Measurements from ENCODE around the gene DRGX. TPM values are rescaled to one million over a fixed set of nuclear protein-coding genes. Genes with fewer than 3 reads are reported as not detected.
A peak's percentile ranks its signal among the peaks of the same experiment; 100 is the strongest.

The DRGX gene
- total and polyA plus RNA-seq, 7 donors: 0.04 TPM; not detected in 6

DNA sequence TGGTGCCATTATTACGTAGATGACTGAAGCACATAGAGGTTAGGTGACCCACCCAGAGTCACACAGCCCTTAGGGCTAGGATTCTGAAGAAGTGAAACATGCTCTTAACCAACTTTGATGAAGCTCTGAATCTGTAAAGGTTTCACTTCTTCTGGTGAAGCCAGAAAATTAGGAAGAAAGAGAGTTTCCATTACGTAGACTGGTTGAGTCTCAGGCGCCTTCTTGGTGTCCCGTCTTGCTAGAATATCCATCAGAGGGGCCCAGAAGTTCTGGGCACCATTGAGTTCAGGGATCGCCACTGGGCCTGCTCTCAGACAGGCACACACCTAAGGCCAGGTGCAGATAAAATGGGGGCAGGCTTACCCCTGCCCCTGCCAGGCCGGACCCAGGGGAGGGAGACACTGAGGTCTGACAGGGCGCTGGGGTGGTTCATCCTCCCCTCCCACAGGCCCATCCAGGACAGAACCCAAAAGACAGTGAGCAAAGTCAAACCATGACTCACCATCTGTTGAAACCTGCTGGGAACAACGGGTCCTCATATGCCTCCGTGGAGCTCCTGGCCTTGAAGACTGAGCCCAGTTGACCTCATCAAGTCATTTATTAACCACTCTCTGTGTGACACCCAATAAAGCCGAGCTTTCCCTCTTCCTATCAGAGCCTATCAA is 33.2 kb downstream of the DRGX start:
- WGBS, 3 donors: 89 to 93% (median 89%) methylated on average over 10 of the region's 10 CpGs
- Histone ChIP-seq H3K27me3 (ENCODE audit: insufficient read depth in 3 of 3, low read length in 2 of 3) (peaks cover 0 to 12% (median 0%) of the 10 kb centered on the region in 3 donors), H3K4me1 (no peaks in the 10 kb centered on the region), H3K9me3 (no peaks in the 10 kb centered on the region), H3K4me3 (no peak overlapping the region), H3K36me3 (ENCODE audit: insufficient read depth in 1 of 2, low read depth in 1 of 2) (no peaks in the 10 kb centered on the region), H3K27ac (no peak overlapping the region)
- intact Hi-C loops (cut with DNase I): no loop called here
- TF ChIP-seq, protein P1, sequence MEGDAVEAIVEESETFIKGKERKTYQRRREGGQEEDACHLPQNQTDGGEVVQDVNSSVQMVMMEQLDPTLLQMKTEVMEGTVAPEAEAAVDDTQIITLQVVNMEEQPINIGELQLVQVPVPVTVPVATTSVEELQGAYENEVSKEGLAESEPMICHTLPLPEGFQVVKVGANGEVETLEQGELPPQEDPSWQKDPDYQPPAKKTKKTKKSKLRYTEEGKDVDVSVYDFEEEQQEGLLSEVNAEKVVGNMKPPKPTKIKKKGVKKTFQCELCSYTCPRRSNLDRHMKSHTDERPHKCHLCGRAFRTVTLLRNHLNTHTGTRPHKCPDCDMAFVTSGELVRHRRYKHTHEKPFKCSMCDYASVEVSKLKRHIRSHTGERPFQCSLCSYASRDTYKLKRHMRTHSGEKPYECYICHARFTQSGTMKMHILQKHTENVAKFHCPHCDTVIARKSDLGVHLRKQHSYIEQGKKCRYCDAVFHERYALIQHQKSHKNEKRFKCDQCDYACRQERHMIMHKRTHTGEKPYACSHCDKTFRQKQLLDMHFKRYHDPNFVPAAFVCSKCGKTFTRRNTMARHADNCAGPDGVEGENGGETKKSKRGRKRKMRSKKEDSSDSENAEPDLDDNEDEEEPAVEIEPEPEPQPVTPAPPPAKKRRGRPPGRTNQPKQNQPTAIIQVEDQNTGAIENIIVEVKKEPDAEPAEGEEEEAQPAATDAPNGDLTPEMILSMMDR (IDR thresholded peaks at IDR 0.05): no peak
- DNase-seq: no peak
- ATAC-seq: no peak

DNA sequence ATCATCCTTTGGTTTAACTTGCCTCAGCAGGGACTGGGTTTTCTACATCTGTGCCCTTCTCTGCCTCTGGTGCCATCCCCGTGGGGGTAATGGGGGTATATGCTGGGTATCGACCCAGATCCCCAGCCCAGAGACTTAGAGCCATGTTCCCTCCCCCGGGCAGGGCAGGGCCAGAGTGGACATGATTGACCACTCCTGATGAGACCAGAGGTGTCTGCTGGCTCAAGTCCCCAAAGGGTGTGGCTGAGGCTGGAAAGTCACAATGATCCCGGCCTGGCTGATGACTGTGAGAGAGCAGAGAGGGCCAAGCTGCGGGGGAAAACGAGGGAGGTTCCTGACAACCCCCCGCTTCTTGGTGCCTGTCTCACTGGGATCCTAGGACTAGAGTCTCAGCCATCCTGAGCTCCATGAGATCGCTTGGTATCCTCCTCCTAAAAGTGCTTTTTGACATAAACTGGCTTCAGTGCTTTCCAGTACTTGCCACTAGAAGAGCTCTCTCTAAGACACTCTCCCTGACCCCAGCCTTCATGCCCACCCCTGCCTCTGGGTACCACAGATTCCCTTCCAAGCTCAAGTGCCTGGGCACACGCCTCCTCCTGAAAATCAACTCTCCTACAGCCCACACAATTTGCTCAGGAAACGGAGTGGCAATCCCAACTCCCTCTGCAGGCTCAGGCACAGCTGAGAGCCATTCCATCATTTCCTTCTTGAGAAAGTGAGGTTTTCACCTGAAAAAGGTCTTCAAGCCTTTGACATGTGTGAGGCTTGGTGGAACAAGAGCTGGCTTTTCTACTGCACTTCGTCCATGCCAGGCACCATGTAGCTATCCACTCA is 33.9 kb downstream of the DRGX start:
- no peak for ATAC-seq
- Histone ChIP-seq H3K27me3 (ENCODE audit: insufficient read depth in 3 of 3, low read length in 2 of 3) (peaks cover 0 to 12% (median 0%) of the 10 kb centered on the region in 3 donors), H3K36me3 (ENCODE audit: insufficient read depth in 1 of 2, low read depth in 1 of 2) (no peaks in the 10 kb centered on the region), H3K4me3 (no peak overlapping the region), H3K4me1 (no peaks in the 10 kb centered on the region), H3K27ac (no peak overlapping the region), H3K9me3 (peaks cover 6% of the 10 kb centered on the region)
- TF ChIP-seq, protein P1 (IDR thresholded peaks at IDR 0.05): no peak
- intact Hi-C loops (cut with DNase I): no loop called here
- no peak for DNase-seq
- 71 to 74% (median 72%) methylated on average over 11 of the region's 11 CpGs for WGBS, 3 donors

DNA sequence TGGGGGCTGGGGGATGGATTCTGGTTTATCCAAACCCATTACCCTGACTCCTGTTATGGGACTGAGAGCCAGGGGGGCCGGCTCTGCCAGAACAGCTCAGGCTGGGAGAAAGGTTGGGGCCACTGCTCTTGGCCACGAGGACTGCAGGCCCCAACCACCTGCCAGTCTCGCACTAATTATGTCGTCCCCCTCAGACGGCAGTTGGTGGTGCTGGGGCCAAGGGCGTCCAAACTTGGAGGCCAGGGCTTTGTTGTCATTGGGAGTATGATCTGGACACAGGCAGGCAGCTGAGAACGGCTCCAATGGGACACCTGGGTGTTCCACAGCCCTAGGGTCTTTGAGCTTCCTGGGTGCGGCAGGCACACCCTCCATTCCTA is 34.7 kb downstream of the DRGX start:
- DNase-seq (no peak), ATAC-seq (no peak)
- H3K36me3 ChIP-seq (ENCODE audit: insufficient read depth in 1 of 2, low read depth in 1 of 2): no peaks in the 10 kb centered on the region
- H3K27me3 ChIP-seq (ENCODE audit: insufficient read depth in 3 of 3, low read length in 2 of 3): peaks cover 0 to 12% (median 0%) of the 10 kb centered on the region in 3 donors
- peaks cover 6% of the 10 kb centered on the region for H3K9me3 ChIP-seq
- no peak overlapping the region for H3K4me3 ChIP-seq
- WGBS, 3 donors: 51 to 68% (median 58%) methylated on average over 8 of the region's 8 CpGs
- intact Hi-C loops (cut with DNase I): no loop called here
- TF ChIP-seq, protein P1 (IDR thresholded peaks at IDR 0.05): no peak
- no peak overlapping the region for H3K27ac ChIP-seq
- H3K4me1 ChIP-seq: no peaks in the 10 kb centered on the region

DNA sequence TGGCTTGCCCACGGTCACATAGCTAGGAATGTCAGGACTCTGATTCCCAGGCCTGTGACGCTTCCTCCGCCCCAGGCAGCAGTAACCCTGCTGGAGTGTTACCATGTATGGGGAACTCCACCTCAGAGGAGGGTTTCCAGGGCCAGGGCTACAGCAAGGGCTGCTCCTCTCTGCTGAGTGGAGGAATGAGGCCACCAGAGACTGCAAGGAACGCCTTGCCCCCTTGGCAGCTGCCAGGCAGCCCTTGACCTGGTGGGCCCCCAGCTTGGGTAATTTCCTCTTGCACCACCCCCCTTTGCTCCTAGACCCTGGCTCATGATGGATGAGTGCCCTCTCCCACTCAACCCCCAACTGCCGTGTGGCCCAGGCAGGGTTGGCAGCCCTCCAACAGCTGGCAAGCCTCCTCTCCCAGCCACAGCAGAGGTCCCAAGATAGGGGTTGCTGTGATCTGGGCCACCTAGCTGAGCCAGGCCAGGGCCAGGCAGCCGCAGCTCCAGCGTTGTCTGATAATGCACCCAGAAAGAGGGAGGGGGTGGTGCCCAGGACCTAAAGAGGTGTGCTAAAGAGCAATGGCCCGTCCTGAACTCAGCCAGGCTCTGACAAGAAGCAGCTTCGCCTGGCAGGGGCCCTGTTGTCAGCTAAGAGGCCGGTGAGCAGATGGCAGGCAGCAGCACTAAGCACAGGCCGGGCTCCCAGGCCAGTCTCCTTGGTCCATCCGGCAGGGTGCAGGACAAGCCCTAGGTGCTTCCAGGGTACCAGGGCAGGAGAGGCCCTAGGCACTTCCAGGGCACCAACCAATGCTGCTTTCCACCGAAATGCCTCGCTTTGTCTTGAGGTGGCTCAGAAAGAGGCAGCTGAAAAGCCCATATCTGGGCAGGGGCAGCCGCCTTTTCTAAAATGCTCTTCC is 35.4 kb downstream of the DRGX start:
- no peaks in the 10 kb centered on the region for H3K36me3 ChIP-seq (ENCODE audit: insufficient read depth in 1 of 2, low read depth in 1 of 2)
- H3K4me3 ChIP-seq: no peak overlapping the region
- WGBS, 3 donors: 54 to 63% (median 55%) methylated on average over 15 of the region's 15 CpGs
- intact Hi-C loops (cut with DNase I): no loop called here
- no peaks in the 10 kb centered on the region for H3K4me1 ChIP-seq
- no peak for DNase-seq
- peaks cover 0 to 12% (median 0%) of the 10 kb centered on the region in 3 donors for H3K27me3 ChIP-seq (ENCODE audit: insufficient read depth in 3 of 3, low read length in 2 of 3)
- peak overlapping the region; percentile 23 for H3K27ac ChIP-seq
- peak in 2 of 4 donors; percentile 28 to 48 for ATAC-seq
- peaks cover 6% of the 10 kb centered on the region for H3K9me3 ChIP-seq
- TF ChIP-seq, protein P1 (IDR thresholded peaks at IDR 0.05): no peak

Measured in psoas muscle (tissue), 8 donors.